T-helper 1 cell treated with Interleukin-12 subunit alpha and Interleukin-12 subunit beta and Interleukin-4 antibody, amounts not matched to agents 30 ng/mL and 1 ng/mL, for 36 hours (primary cell): ENCODE data around the gene FBXO47. TPM values are rescaled to one million over a fixed set of nuclear protein-coding genes. Genes with fewer than 3 reads are reported as not detected.

Experiments used
- intact Hi-C: fragments of 100-400 bp; cut with micrococcal nuclease; formaldehyde crosslinking; loops from one replicate; pipeline ENCODE4 v1.15.1; 2024
- total RNA-seq: library from RNA; stranded (reverse); gene quantifications from 2 replicates; pipeline ENCODE4 v1.2.3, GENCODE V29; 2022

FBXO47 gene
- total RNA-seq, 1 donor from 2014 or later: not detected

DNA sequence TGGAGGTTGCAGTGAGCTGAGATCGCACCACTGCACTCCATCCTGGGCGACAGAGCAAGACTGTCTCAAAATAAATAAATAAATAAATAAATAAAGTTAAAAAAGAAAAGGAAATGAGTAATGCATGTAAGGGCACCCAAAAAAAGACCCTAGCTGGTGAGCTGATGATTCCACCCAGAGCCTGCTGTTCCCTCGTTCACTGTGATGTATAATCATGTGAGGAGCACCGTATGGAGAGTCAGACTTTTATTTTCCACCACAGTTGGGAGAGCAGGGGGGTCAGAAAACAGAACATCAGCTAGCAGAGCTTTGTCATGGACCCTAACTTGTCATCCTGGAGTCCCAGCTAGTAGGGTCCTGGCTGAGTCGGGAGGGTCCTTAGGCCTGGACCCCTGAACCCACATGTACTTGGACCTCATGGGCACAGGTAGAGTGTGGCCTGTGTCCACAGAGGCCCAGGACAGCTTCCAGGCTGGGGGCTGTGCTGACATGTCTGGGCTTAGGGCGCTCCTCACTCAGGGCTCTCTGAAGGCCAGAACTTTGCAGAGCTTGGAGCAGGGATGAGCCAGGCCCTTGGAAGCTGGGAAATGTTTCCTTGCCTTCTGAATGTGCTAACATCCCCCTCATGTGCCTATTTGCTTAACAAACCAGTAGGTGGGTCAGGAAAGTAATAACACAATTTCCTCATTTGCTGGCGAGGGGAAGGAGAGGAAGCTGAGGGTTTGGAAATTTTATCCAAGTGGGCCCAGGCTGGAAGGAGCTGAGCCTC is 60.6 kb downstream of the FBXO47 start:
- intact Hi-C loops: no loop called here

DNA sequence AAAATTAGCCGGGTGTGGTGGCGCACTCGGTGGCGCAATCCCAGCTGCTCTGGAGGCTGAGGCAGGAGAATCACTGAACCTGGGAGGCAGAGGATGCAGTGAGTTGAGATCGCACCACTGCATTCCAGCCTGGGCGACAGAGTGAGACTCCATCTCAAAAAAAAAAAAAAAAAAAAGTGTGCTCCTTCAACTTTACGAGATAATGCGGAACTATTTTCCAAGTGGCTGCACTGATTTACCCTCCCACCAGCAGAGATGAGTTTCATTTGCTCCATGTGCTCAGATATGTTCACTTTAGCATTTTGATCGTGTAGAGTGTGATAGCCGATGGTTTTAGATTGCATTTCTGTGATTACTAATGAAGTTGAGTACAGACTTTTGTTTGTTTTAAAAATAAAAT is 61.8 kb downstream of the FBXO47 start:
- intact Hi-C loops: no loop called here

- intact Hi-C loops: no loop called here
Observed at GRCh38 chr17:38904892-38905291, 62.3 kb downstream of the FBXO47 start.

- intact Hi-C loops: no loop called here
Observed at GRCh38 chr17:38903404-38903803, 63.8 kb downstream of the FBXO47 start.

GRCh38 chr17:38900978-38901656 is 66.1 kb downstream of the FBXO47 start:
- intact Hi-C loops: no loop called here

DNA sequence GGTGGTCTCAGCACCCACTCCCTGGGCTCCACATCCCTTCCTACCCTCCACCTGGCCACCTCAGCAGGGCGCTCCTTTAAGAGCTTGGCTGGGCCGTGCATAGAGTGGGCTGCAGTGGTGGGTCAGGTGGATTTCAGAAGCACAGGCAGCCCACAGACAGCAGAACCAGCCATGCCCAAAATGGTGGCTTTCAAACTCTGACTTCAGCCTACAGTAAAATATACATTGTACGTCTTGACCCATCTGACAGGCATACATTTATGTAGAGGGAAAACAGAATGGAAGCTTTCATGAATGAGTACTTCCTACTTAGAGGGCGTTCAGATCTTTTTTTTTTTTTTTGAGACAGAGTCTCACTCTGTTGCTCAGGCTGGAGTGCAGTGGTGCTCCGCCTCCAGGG is 67.8 kb downstream of the FBXO47 start:
- intact Hi-C loops: loop anchor here (2.0 kb wide), 1 partner anchor 27 kb away; no protein-coding TSS in a partner anchor

- intact Hi-C loops: loop anchor here (1.0 to 2.0 kb wide), 6 partner anchors 9 to 74 kb away; partner anchors contain the start of genes CWC25 and RPL23
Observed at GRCh38 chr17:38898812-38899348, 68.3 kb downstream of the FBXO47 start.

DNA sequence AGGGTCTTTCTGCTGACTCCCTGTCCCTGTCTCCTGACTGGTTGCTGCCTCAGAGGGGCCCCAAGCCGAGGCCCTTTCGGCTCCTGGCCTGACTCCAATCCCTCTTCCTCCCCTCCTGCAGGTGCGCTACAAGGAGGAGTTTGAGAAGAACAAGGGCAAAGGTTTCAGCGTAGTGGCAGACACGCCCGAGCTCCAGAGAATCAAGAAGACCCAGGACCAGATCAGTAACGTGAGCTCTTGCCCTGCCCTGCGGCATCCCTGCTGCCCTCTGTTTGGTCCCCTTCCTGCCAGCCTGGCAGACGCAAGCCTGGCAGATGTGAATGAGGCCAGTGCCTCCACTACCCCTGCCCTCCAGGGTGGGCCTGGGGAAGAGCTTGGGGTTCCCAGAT is 68.9 kb downstream of the FBXO47 start:
- intact Hi-C loops: loop anchor here (1.0 to 2.0 kb wide), 6 partner anchors 8 to 73 kb away; partner anchors contain the start of genes CWC25 and RPL23

- intact Hi-C loops: loop anchor here (1.0 to 2.0 kb wide), 6 partner anchors 7 to 72 kb away; partner anchors contain the start of genes CWC25 and RPL23
Observed at GRCh38 chr17:38897671-38898290, 69.4 kb downstream of the FBXO47 start.

- intact Hi-C loops: no loop called here
Observed at GRCh38 chr17:38897176-38897575, 70.0 kb downstream of the FBXO47 start.

DNA sequence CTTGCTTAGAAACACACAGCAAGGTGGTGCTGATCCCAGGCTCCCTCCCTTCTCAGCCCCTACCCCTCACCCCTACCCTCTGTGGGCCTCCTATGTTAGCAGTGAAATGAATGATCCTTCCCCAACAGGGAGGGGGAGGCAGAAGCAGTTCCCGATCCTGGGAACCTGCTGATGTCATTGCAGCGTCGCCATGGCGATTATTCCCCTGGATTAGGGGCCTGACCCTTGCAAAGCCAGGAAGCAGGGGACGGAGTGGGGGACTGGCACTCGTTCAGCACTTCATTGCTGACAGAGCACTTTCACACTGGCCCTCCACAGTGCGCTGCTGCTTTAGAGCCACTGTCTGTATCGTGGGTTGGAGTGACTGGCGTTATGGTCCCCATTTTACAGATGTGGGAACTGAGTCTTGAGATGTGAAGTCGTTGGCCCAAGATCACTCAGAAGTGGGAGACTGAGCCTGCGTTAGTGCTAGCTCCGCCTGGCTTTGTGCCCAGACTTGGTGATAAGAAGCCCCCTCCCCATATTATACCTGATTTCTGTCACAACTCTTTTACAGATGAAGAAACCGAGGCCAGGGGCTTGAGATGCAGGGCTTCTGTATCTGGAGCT is 70.8 kb downstream of the FBXO47 start:
- intact Hi-C loops: no loop called here

- intact Hi-C loops: no loop called here
Observed at GRCh38 chr17:38894276-38894675, 72.9 kb downstream of the FBXO47 start.

DNA sequence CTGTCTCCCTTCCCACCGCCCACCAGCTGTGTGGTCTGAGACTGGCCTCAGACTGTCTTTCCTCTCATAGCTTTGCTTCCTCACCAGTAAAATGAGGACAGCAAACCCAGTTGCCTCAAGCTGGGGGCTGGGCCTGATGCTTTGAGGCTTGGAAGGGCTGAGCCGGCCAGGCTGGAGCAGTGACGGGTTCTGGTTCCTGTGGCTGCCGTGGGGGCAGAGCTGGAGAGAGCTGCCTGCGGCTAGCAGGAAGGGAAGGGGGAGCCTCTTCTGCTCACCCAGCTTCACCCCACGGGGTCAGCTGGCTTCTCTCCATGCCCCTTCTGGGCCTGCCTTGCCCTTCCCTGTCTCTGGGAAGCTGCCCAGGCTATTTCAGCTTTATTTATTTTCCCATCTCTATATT is 73.6 kb downstream of the FBXO47 start:
- intact Hi-C loops: no loop called here

- intact Hi-C loops: no loop called here
Observed at GRCh38 chr17:38893113-38893512, 74.1 kb downstream of the FBXO47 start.

DNA sequence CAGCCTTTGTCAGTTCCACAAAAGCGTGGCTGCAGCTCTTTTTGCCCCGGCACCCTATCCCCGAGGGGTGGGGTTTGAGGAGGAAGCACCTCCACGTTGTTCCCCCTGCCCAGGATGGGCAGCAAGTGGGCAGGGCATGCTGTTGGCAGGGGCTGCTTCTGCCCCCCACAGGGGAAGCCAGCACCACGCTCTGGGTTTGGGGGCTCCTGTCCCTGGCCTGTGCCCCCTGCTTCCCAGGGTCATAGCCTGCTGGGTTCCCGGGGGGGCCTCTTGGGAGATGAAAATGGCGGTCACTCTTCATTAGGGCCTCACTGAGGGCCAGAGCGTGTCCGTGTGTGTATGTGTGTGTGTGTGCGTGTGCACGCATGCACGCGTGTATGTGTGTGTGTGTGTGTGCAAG is 74.6 kb downstream of the FBXO47 start:
- intact Hi-C loops: no loop called here

GRCh38 chr17:38892083-38892482 is 75.1 kb downstream of the FBXO47 start:
- intact Hi-C loops: no loop called here

- intact Hi-C loops: no loop called here
Observed at GRCh38 chr17:38891441-38891840, 75.8 kb downstream of the FBXO47 start.

DNA sequence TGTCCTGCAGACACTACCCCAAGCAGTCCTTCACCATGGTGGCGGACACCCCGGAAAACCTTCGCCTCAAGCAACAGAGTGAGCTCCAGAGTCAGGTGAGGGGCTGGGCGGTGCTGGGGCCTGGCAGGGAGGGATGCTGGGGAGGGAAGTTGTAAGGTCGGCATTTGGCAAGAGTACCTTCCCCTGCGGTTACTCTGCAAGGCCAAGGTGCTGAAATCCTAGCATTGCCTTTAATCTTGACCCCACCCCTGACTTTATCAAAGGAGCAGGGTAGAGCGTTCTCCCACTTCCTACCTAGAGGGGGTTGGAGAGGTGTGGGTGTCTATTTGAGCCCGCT is 76.8 kb downstream of the FBXO47 start:
- intact Hi-C loops: loop anchor here (1.0 kb wide), 1 partner anchor 8 kb away; no protein-coding TSS in a partner anchor

DNA sequence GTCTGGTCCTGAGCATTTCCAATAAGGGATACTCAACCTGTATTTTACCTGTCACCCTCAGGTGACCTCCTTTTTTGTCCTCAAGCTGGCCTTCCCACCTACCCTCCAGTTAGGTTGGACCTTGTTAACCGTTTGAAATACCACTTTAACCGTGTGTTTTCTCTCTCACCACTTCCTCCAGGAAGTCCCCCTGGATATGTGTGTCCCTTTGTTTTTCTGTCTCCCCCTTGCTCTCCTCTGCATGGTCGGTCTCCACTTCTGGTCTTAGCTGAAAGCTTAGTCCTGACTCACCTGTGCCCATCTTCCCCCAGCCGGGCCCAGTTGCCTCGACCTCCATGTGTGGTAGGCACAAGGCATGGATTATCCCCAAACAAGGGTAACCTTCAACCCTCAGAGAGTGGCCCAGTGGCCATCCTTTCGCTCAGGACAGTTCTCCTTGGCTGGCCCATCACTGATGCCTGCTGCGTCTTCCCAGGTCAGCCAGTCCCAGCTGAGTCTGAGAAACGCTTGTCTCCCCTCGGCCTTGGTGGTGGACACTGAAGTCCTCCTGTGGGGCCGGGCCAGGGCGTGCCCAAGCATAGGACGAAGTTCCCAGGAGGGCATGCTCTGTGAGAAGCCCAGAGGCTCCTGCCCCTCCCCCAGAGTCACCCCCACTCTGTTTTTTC is 77.3 kb downstream of the FBXO47 start:
- intact Hi-C loops: loop anchor here (1.0 kb wide), 1 partner anchor 8 kb away; no protein-coding TSS in a partner anchor

DNA sequence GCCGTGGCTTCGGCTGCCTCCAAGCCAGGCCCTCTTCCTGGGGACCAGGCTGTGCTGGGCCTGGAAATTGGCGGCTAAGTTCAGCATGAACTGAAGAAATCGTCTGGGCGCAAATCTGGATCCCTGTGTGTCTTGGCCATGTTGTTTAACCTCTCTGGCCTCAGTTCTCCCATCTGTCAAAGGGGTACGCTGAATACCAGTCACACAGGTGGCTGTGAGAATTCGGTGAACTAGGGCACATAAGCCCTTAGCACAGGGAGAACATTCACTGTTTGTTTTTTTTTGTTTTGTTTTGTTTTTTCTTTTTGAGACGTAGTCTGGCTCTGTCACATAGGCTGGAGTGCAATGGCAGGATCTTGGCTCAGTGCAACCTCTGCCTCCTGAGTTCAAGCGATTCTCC is 78.4 kb downstream of the FBXO47 start:
- intact Hi-C loops: no loop called here

- intact Hi-C loops: no loop called here
Observed at GRCh38 chr17:38886643-38887010, 80.6 kb downstream of the FBXO47 start.
